Umbilical cord (tissue), 2 donors: ENCODE measurements around the gene ARHGAP26. TPM values are rescaled to one million over a fixed set of nuclear protein-coding genes. Genes with fewer than 3 reads are reported as not detected.
"Not testable (repeated sequence)": the region's sequence is repeated elsewhere in the genome, so short reads cannot be mapped to it uniquely, and the experiment has no call there.

Experiments
- DNase-seq: peaks from one replicate; pipeline ENCODE4 v3.0.0-alpha.2; 2015; ENCODE audit warnings: low spot score
- total RNA-seq: library from RNA; depleted of rRNA; stranded (reverse); fragments of >200 nt; gene quantifications from one replicate; pipeline ENCODE4 v1.2.3, GENCODE V29; 2014; ENCODE audit warnings: low replicate concordance; ENCODE audit not compliant: insufficient read depth

ARHGAP26 gene
- total RNA-seq, 1 donor from 2014 or later, result 17.3 TPM

DNA sequence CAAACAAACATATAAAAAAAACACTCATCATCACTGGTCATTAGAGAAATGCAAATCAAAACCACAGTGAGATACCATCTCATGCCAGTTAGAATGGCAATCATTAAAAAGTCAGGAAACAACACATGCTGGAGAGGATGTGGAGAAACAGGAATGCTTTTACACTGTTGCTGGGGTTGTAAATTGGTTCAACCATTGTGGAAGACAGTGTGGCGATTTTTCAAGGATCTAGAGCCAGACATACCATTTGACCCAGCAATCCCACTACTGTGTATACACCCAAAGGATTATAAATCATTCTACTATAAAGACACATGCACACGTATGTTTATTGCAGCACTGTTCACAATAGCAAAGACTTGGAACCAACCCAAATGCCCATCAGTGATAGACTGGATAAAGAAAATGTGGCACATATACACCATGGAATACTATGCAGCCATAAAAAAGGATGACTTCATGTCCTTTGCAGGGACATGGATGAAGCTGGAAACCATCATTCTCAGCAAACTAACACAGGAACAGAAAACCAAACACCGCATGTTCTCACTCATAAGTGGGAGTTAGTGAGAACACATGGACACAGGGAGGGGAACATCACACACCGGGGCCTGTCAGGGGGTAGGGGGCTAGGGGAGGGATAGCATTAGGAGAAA lies 433.3 kb downstream of the ARHGAP26 start:
- not testable (repeated sequence) for DNase-seq

DNA sequence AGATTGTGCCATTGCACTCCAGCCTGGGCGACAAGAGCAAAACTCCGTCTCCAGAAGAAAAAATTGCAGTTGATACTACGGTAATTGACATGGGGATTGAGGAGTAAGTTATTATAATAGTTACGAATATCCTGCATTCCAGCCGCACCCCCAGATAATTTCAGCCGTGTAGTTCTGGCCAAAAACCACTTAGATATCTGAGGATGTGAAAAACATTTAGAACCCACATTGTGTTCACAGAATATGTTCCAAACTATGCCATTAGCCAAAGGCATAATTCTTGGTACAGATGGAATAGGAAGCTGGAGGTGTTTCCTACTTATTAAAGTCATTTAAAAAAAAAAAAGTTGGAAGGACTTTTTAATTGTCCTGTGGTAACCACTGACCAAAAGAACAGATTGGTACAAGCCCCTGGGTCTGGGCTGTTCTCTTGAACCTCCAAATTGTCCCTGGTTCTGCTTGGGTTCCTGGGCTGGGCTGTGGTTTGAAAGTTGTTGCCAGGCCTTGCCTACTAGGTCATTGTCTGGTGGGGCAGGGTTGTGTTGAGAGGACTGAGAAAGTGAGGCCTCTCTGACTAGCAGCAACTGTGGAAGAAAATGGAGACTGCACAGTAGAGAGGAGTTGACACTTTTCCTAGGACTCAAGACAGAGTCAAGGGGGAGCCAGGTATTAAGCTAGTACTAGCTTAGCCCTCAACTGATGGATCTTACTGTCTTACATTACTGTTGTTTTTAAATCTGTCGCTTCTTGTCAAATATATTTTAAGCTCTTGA lies 434.5 kb downstream of the ARHGAP26 start:
- DNase-seq, result no peak

DNA sequence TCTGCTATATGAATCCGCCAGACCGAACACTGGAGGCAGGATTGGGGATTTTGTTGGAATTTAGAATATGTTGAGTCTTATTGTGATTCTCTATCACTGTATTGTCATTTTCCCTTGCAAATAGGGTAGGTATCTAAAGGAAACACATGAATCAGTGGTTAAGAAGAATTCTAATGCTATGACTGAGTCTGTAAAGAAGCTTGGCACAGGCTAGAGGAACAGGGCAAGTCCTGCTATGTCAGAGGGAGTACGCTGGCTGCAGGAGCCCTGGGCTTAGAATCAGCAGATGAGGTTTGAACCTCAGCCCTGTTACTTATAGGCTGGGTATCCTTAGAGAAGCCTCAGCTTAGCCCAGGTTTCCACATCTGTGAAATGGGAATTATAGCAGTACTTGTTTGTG lies 435.2 kb downstream of the ARHGAP26 start:
- DNase-seq, result peak; percentile 70

DNA sequence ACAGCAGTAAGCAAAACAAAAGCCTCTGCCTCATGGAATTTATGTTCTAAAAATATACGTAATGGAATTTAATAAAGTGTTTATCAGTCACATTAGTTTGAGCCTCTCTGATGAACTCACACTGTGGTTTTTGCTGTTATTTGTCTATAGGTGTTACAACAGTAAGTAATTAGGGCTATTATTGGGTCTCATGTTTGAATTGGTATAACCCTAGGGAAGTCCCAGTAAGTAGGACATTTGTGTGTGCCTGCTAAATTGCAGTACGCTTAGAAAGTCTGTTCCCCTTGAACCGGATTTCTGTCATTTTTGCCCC lies 435.7 kb downstream of the ARHGAP26 start:
- DNase-seq, result no peak

DNA sequence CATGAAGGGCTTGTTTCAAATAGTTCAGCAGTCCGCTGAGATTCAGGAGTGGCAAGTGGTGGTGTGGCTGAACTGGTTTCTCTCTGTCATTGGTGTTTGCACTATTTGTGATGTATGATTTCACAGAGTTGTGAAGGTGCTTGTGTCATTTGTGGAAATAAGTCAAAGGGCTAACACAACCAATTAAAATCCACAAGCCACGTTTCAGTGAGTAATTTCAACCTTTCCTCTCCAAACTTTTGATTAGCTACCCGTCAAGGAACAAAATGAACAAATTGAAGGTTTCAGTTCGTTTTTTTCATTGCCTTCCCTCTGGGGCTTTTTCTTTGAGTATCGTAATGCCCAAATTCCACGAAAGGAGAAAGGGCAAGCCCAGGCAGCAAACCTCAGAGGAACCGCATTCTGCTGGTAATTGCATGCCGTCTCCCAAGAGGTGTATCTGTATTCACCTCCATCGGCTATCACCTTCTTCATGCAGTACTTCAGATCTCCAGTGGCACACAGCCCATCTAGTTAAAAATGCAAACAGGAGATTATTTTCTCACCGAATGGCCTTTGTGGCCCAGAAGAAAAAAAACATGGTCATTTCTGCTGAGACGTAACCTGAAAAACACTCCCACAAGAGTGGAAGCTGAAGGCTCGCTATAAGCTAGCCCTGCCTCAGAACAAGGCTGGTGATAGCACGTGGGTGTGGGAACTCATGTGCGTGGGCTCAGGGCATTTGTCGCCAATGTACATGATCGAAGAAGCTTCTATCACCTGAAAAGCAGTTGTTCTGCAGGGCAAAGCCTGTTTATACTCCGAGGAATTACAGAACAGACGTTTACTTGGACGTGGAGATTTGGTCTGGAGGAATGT lies 436.2 kb downstream of the ARHGAP26 start:
- peak; percentile 35 for DNase-seq

DNA sequence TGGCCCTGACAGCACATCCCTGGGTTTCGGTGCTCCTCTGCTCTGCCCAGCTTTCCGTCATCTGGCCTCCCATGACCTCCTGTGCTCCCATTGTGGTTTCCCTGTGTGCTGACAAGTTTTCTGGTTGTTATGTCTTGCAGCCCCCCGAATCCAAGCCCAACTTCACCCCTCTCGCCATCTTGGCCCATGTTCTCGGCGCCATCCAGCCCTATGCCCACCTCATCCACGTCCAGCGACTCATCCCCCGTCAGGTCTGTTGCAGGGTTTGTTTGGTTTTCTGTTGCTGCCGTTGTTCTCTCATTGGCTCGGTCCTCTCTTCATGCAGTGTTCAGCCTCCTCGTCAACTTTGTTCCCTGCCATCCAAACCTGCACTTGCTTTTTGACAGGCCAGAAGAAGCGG lies 436.9 kb downstream of the ARHGAP26 start:
- no peak for DNase-seq

DNA sequence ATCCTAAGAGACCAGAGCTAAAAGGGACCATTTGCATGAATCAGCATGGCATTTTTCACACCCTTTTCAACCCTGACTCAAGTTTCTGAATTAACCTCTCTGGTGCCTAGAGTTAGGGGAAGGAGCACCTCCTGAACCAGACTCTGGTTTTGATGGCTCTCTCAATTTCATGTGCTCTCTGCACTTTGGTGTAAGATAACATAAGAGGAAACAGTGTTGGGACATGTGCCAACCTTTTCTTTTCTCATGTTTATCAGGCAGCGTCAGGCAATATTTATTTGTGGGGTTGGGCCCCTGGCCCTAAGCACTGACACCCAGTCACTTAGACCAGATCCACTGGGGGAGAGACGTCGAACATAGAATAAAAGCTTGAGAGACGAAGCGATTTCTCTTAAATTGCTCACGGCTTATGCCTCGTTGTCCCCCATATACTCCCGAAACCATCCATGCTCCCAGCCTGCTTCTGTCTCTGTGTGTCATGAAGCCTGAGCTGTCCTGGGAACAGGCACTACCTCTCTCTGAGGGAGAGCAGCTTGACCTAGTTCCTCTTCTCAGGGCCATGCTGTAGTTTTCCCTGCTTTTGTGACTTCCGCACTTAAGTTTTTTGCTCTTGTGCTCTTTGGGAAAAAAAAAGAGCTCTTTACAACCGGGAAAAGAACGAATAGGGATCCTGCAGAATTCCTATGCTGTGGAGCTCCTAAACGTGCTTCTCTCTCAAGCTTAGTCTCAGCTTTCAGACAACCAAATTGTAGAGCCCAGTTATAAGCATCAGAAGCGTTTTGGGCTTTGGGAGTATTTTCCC lies 437.6 kb downstream of the ARHGAP26 start:
- peak; percentile 32 for DNase-seq

DNA sequence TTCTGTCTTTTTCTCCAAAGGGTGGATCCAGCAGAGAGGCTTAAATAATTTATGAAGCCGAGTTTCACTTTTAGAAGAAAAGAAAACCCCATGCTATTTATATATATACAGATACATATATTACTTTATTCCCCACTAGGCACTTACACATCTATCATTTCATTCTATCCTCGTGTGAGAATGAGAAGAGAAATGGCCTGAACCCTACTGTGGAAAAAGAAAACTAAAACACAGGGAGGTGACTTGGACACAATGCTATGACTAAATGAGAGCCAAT lies 438.1 kb downstream of the ARHGAP26 start:
- no peak for DNase-seq

DNA sequence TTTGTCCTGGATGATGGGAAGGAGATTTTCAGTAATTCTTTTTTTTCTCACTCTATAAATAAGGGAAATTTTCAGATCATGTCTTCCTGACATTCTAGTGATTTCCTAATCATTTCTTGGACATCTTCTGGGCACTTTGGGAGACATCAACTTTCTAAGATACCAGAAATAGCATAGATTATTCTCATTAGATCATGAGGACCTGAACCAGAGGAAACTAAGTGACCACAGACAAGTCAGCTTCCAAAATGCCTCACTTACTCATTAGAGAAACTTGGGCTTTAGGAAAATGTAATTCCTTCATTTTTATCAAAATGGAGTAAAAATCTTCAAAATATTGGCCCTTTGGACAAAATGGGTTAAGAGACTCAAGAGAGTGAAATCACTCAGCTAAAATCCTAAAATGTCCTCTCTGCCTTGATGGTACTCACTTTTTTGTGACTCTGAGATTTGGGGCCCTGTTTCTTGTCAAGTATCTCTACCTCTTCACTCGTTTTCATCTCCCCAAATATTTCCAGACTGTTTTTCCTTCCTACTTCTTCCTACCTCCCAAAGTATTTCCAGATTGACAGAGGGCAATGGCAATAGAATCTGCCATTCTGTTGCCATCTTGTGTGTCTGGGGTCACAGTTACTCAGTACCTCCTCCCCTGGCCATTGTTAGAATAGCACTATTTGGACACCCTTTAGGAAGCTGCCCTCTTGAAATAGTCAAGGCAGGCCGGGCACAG lies 438.8 kb downstream of the ARHGAP26 start:
- DNase-seq, result no peak

DNA sequence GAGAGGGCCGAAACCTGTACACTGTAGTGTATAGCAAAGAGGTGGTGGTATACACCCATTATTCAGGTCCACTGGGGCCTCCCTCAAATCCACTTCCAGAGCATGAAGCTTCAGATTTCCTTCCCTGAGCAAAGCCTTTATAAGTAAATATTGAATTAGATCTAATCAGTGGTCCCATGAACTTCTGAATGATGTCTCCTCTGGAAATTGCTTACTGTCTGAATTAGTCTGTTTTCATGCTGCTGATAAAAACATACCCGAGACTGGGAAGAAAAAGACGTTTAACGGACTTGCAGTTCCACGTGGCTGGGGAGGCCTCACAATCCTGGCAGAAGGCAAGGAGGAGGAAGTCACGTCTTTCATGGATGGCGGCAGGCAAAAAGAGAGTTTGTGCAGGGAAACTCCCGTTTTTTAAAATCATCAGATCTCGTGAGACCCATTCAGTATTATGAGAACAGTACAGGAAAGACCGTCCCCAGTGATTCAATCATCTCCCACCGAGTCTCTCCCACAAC lies 439.8 kb downstream of the ARHGAP26 start:
- no peak for DNase-seq

DNA sequence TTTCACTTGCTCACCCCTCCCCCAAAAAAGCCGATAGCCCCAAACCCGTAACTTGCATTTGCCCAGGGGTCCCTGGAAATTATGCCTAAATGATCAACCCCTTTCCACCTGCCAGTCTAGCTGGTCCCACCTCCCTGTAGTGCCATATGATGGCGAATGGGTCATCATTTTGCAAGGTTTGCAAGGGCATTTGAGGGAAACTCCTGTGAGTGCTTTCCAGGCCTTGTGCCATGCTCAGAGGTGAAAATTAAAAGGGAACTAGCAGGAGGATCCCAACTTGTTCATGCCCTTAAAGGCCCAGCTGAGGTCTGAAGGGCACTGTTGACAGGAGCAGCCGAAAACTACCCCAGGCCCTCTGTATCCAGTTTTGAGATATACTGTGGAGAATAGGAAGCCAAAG lies 440.4 kb downstream of the ARHGAP26 start:
- no peak for DNase-seq

DNA sequence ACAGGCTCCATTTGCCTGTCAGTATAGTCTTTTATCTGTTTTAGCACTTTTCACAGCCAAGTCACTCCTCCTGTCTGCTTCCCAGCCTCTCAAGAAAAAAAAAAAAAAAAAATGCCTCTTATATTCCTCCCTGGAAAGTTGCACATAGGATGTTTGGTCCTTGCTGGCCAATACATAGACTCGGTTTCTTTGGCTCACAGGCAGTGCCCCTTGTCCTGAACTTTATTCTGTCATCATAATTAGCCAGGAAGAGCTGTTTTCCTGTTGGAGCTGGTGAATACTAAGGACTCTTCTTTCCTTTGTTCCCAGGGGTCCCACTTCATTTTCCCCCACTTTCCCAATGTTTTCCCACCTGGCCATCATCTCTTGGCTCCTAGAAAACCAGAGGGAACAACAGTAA lies 442.1 kb downstream of the ARHGAP26 start:
- DNase-seq, result no peak

DNA sequence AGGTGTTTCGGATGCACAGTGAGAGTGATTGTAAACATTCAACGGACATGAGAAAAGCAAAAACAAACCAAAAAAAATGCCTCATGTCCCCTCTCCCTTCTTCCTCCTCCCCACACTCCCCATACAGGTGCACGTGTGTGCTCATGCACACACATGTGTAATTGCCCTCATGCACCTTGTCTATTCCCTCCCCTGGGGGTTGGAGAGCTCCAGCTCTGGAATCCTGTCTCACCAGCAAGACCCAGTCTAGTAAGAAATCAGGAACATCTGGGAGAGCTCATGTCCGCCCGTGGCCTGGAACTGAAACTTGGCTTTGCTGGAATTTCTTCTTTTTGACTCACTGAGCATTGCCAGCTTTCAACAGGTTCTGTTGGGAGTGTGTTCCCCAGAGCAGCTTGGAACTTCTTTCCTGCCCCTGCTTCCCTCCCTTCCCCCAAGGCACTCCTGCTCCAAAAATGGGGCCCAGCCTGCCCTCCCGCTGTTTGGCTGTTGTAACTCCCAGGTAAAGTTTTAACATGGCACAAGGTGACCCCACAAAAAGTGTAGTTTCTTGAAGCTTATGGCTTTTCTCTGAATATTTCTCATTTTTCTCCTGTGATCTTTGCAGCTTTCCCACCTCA lies 443.2 kb downstream of the ARHGAP26 start:
- DNase-seq, result peak; percentile 72

DNA sequence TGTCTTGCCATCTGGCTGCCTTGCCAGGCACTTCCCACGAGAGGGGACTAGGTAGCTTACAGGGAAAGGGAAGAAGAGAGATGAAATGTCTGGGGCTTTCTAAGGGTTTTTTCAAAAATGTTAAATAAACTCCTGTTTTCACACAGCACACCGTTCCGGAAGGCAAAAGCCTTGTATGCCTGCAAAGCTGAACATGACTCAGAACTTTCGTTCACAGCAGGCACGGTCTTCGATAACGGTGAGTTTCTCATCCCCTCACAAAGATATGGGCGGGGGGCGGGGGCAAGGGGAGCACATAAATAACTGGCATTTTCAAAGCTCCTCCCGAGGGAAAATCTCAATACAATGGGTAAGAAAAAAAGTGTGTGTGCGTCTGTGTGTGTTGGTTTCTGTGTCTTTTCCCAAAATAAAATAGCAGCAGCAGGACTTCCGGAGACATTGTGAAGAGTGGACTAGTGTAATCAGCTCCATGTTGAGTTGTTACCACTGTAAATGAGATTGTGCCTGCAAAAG lies 443.7 kb downstream of the ARHGAP26 start:
- peak; percentile 26 for DNase-seq

DNA sequence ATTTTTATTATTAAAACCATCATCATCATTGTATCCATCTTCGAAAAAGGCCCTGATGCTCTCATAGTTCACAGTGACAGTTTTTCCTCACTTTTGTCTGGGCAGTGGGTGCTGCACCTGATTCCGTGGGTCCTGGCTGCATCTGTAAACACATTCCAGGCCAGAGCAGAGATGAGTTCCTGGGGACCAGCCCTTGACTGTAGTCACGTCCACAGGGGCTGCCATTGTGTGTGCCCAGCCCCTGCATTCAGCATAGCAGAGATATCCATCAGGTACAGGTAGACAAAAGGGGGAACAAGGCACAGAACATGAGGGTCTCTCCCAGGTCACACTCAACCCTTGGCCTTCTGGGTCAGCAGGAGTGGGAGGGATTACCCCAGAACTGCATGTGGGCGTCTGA lies 444.3 kb downstream of the ARHGAP26 start:
- no peak for DNase-seq

DNA sequence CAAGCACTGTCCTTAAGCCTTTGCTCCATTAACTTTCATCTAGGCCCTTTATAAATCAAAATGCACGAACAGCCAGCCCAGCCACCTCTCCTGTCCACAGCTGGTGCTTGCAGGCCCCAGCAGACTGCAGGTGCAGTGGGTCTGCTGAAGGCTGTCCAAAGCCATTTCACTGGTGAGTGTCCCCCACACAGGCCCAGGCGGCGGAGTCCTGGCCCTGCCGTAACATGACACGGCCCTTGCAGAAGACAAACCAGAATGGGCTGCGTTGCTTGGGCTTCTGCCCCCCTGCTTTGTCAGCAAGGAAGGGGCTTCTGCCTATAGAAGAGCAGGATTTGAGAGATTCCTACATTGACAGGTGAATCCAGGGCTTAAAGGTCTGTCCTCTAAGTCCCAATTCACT lies 444.7 kb downstream of the ARHGAP26 start:
- DNase-seq, result no peak

DNA sequence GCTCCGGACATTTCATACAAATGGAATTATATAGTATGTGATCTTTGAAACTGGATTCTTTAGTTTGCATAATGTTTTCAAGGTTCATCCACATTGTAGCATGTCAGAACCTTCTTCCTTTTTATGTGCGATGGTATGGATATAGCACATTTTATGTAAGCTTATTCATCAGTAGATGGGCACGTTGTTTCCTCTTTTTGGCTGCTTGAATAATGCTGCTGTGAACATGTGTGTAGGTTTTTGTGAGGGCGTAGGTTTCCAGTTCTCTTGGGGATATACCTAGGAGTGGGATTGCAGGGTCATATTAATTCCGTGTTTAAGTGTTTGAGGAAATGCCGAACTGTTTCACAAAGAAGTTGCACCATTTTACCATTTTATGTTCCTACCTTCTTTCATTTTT lies 445.5 kb downstream of the ARHGAP26 start:
- DNase-seq, result no peak

DNA sequence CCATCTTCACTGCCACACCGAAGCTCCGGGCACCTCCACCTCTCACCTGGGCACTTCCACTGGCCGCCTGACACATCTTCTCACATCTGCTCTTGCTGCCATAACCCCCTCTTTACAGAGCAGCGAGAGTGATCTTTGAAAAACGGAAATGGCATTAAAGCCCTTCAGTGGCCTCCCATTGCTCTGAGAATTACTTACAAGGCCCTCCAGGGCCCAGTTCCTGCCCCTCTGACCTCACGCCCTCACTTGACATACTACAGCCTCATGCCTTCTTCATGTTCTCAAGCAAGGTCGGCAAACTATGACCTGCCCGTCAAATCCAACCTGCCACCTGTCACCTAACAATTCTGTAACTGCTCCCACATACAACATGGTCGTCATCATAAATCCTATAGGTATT lies 446.0 kb downstream of the ARHGAP26 start:
- no peak for DNase-seq

DNA sequence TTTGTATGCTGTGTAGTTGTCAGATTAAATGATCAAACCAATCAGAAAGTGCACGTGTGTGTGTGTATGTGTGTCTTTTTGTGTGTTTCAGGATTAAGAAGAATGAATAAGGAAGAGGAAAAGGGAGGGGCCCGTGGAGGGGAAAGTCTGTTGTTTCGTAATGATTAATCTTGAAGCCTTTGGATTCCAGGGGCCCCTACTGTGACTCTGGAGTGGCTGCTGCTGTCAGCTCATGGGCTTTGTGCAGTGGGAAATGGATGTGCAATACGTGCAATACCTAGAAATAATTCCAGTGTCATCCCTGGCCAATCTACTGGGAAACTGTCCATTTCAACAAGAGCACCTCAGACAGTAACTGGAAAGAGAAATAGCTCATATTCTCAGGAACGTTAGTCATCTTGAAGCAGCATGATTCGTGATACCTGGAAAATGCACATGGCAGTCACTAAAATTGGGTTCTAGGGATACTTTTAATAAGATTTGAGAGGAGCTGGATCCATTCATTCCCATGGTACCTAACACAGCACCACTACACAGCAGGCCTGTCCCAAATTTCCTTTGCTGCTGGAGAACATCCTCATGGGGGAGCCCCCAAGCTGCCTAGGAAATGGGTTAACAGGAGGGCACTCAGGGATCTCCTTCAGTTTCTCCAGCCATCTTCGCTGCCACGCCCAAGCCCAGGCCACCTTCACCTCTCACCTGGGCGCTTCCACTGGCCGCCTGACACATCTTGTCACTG lies 447.1 kb downstream of the ARHGAP26 start:
- DNase-seq, result peak; percentile 40

DNA sequence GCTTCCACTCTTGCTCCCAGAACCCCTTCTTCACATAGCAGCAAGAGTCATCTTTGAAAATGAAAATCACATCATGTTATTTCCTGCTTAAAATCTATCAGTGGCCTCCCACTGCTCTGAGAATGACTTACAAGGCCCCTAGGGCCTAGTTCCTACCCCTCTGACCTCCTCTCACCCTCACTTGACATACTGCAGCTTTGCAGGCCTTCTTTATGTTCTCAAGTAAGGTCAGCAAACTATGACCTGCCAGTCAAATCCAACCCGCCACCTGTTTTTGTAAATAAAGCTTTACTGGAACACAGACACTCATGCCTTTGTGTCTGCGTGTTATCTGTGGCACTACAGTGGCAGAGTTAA lies 447.6 kb downstream of the ARHGAP26 start:
- DNase-seq, result no peak
